Osteoblast (primary cell): Measurements from ENCODE around the gene ARHGAP15. TPM values are rescaled to one million over a fixed set of nuclear protein-coding genes. Genes with fewer than 3 reads are reported as not detected.

Experiments used
- DNase-seq: peaks from one replicate; pipeline ENCODE4 v3.0.0; 2011; ENCODE audit warnings: low spot score, mixed read lengths; ENCODE audit not compliant: insufficient read length; ENCODE audit errors: missing footprints
- H2AFZ ChIP-seq: 2 replicates; pipeline ENCODE4 v1.6.0; 2011; ENCODE audit warnings: mild to moderate bottlenecking, low read length
- H3K27ac ChIP-seq: 2 replicates; pipeline ENCODE4 v1.5.1; 2011; ENCODE audit warnings: mild to moderate bottlenecking, low read depth, low read length, moderate library complexity
- H3K27me3 ChIP-seq: 2 replicates; pipeline ENCODE4 v1.6.0; 2012; ENCODE audit warnings: mild to moderate bottlenecking, control low read depth, inconsistent platforms, low read length, moderate library complexity; ENCODE audit not compliant: insufficient read depth
- H3K36me3 ChIP-seq: 2 replicates; pipeline ENCODE4 v1.5.1; 2011; ENCODE audit warnings: mild to moderate bottlenecking, low read length, control low read depth, moderate library complexity; ENCODE audit not compliant: insufficient read depth
- H3K4me1 ChIP-seq: 2 replicates; pipeline ENCODE4 v1.5.1; 2011; ENCODE audit warnings: mild to moderate bottlenecking, low read length, control low read depth, moderate library complexity; ENCODE audit not compliant: insufficient read depth
- H3K4me2 ChIP-seq: 2 replicates; pipeline ENCODE4 v1.6.0; 2011; ENCODE audit warnings: mild to moderate bottlenecking, low read length; ENCODE audit not compliant: insufficient read depth
- H3K4me3 ChIP-seq: fragments of 200-600 bp; sonication (generic); 3 replicates; pipeline ENCODE4 v1.5.1; 2012; ENCODE audit warnings: mild to moderate bottlenecking, low read length, inconsistent platforms; ENCODE audit not compliant: insufficient read depth
- H3K79me2 ChIP-seq: 2 replicates; pipeline ENCODE4 v1.6.0; 2012; ENCODE audit warnings: mild to moderate bottlenecking, low read length, control low read depth, inconsistent platforms; ENCODE audit not compliant: insufficient read depth
- H3K9me3 ChIP-seq: 2 replicates; pipeline ENCODE4 v1.5.1; 2011; ENCODE audit warnings: low read depth, low read length, control low read depth
- H4K20me1 ChIP-seq: 2 replicates; pipeline ENCODE4 v1.6.0; 2012; ENCODE audit warnings: mild to moderate bottlenecking, low read length, control low read depth; ENCODE audit not compliant: insufficient read depth
- total RNA-seq: library from RNA; depleted of rRNA; stranded (reverse); fragments of >200 nt; gene quantifications from 2 replicates; pipeline ENCODE4 v1.2.3, GENCODE V29; 2012
- TF ChIP-seq, protein P1 (sequence below): IDR thresholded peaks from 2 replicates; pipeline ENCODE4 v1.5.1; 2011; ENCODE audit warnings: mild to moderate bottlenecking, low read depth, low read length, moderate library complexity; ENCODE audit errors: extremely low read depth

The ARHGAP15 gene
- total RNA-seq, 1 donor: 2.2 TPM

DNA sequence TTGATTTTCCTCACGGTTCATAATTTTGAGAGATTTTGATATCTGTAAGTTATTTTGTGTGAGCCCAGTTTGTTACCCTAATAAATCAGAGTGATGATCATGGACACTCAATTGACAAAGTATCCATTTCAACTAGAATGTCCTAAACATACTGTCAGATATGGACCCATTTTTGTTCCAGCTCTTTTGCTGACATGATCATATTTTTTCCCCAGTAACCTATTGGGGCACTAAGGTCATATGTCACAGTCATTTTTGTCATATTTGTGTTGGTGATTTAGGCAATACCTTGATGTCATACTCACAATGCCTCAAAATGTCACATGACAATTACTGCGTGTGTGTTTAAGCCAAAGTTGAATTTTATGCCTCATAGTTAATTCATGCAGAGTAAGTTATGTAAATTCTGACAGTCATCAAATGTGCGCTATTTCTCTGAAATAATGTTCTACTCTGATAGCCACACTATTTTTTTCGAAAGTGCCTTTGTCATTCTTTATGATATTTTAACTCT lies 218.7 kb downstream of the ARHGAP15 start:
- TF ChIP-seq, protein P1, sequence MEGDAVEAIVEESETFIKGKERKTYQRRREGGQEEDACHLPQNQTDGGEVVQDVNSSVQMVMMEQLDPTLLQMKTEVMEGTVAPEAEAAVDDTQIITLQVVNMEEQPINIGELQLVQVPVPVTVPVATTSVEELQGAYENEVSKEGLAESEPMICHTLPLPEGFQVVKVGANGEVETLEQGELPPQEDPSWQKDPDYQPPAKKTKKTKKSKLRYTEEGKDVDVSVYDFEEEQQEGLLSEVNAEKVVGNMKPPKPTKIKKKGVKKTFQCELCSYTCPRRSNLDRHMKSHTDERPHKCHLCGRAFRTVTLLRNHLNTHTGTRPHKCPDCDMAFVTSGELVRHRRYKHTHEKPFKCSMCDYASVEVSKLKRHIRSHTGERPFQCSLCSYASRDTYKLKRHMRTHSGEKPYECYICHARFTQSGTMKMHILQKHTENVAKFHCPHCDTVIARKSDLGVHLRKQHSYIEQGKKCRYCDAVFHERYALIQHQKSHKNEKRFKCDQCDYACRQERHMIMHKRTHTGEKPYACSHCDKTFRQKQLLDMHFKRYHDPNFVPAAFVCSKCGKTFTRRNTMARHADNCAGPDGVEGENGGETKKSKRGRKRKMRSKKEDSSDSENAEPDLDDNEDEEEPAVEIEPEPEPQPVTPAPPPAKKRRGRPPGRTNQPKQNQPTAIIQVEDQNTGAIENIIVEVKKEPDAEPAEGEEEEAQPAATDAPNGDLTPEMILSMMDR: no peak
- no peaks in the 10 kb centered on the region for H3K9me3 ChIP-seq
- H3K4me3 ChIP-seq: no peak overlapping the region
- H3K36me3 ChIP-seq: no peaks in the 10 kb centered on the region
- H3K79me2 ChIP-seq: no peaks in the 10 kb centered on the region
- no peaks in the 10 kb centered on the region for H4K20me1 ChIP-seq
- no peaks in the 10 kb centered on the region for H3K27me3 ChIP-seq
- DNase-seq: no peak
- H2AFZ ChIP-seq: no peak overlapping the region
- no peak overlapping the region for H3K27ac ChIP-seq
- no peaks in the 10 kb centered on the region for H3K4me1 ChIP-seq
- H3K4me2 ChIP-seq: no peak overlapping the region

DNA sequence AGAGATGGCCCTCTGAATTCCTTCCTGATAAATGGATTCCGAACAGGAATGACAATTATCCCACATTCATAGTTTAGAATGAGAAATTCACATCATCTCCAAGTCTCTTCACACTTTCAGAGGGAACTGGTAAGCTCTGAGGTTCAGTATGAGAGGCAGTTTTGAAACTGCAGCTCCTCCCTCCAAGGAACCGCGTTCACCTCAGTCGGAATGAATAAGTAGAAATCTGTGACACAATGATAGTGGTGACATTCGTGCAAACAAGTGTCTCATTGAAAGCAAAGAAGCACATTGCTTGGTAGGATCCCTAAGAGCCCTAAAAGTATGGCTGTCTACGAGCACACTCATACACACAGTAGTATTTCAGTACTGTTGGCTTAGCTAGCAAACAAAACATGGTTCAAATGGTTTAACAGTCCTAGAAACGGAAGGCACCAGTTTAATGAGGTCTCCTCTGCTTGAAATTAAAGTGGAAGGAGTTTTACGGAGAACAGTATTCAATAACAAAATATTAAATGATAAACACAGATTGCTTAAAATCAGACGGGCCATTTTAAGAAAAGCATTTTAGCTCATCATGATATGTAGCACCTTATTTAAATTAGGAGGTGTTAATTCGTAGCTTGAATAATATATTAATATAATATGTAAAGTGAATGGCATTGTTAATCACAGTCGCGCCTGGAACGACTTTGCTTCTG lies 225.0 kb downstream of the ARHGAP15 start:
- H3K36me3 ChIP-seq: no peaks in the 10 kb centered on the region
- no peak for DNase-seq
- no peak overlapping the region for H2AFZ ChIP-seq
- no peak overlapping the region for H3K4me3 ChIP-seq
- no peak overlapping the region for H3K27ac ChIP-seq
- H3K79me2 ChIP-seq: no peaks in the 10 kb centered on the region
- H3K9me3 ChIP-seq: no peaks in the 10 kb centered on the region
- H4K20me1 ChIP-seq: no peaks in the 10 kb centered on the region
- TF ChIP-seq, protein P1: no peak
- H3K4me1 ChIP-seq: no peaks in the 10 kb centered on the region
- H3K4me2 ChIP-seq: no peak overlapping the region
- H3K27me3 ChIP-seq: no peaks in the 10 kb centered on the region

DNA sequence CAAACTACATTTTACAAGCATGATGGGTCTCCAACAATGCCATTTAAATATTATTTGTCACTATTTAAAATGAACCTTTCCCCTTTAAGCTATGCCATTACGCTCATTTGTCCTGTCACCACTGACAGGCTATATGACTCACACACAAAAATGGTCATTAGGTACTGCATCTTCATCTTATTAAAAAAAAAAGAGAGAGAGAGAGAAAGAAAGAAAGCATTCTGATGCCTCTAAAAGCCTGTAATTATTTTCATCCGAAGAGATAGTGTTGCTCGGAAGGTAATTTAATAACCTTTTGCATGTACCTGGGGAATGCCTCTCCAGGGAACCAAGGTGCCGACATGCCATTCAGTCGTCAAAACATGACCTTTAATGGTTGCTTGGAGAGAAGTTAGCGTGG lies 226.7 kb downstream of the ARHGAP15 start:
- H3K27me3 ChIP-seq: no peaks in the 10 kb centered on the region
- no peak overlapping the region for H3K27ac ChIP-seq
- no peaks in the 10 kb centered on the region for H3K4me1 ChIP-seq
- no peaks in the 10 kb centered on the region for H3K9me3 ChIP-seq
- no peak overlapping the region for H3K4me3 ChIP-seq
- H4K20me1 ChIP-seq: no peaks in the 10 kb centered on the region
- H2AFZ ChIP-seq: no peak overlapping the region
- DNase-seq: no peak
- no peaks in the 10 kb centered on the region for H3K36me3 ChIP-seq
- H3K79me2 ChIP-seq: no peaks in the 10 kb centered on the region
- TF ChIP-seq, protein P1: no peak
- H3K4me2 ChIP-seq: no peak overlapping the region

DNA sequence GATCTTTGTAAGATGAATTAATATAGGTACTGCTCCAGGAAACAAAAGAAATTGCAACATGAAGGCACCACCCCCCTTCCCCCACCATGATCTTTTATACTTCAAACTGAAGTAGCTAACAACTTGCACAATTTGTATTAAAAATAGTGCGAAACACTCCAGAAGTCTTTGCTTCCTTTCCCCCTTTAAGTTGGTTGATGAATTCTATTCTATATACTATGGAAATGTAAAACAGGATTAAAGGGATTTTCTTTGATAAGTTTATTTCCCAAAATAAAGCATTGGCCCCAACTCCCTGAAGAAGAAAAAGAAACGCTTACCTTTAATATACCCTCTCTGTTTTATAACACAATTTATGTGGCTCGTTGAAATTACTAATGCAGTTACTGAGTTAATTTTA lies 227.1 kb downstream of the ARHGAP15 start:
- Histone ChIP-seq H3K4me3 (no peak overlapping the region), H4K20me1 (no peaks in the 10 kb centered on the region)

More for the DNA sequence above, 227.1 kb downstream of the ARHGAP15 start:
- Histone ChIP-seq H2AFZ (no peak overlapping the region), H3K27ac (no peak overlapping the region), H3K9me3 (no peaks in the 10 kb centered on the region), H3K79me2 (no peaks in the 10 kb centered on the region), H3K27me3 (no peaks in the 10 kb centered on the region), H3K4me2 (no peak overlapping the region), H3K36me3 (no peaks in the 10 kb centered on the region), H3K4me1 (no peaks in the 10 kb centered on the region)
- TF ChIP-seq, protein P1: no peak
- DNase-seq: no peak
